CD4-positive, alpha-beta T cell treated with Interleukin-2 at 100 ng/mL for 4 hours (primary cell): ENCODE data around the gene DCAF11.
A peak's percentile ranks its signal among the peaks of the same experiment; 100 is the strongest.

Experiments
- DNase-seq: peaks from one replicate; pipeline ENCODE4 v3.0.0-alpha.2; 2020; ENCODE audit warnings: low spot score

The DCAF11 gene

DNA sequence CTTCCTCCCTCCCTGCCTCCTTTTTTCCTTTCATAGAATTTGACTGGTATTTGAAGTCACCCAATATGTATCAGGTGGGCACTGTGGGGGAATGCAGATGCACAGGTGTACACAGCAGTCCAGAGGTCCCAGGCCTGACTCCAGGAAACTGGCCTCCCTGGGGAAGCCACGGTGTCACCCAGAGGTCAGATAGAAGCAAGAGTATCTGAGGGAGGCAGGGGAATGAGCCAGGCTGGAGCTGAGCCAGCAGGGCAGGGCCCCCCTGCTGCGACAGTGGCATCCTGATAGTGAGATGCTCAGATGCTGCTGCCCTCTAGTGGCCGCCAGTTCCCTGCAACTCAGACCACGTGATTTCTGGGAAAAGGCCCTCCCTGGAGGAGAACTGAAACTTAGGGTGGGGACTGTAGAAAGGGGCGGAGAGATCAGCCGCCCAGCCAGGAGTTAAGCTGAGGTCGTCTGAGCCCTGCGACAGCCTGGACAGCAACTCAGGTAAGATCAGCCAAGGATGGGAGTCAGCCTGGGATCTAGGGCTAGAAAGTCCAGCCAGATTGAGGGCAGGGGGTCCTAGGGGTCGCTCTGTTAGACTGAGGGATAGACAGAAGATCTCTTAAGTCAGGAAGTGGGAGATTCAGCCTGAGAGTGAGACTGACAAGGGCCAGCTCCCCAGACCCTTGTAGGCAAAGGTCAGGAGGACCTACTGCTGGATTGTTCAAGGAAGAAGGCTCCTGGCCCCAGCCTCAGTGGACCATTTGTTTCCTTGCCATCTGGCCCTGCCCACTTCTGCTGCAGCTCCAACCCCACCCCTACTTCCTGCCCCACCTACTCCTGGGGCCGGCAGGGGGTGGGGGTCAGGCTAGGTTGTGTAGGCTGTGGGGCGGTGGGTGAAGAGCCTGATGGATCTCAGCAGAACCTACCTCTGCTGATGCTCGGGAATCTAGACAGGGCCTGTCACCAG lies 46.5 kb downstream of the DCAF11 start, which contains the start of gene IRF9:
TSS of gene IRF9 (plus strand) at position 416 of the 955 bp plus-strand sequence. CDS start 880 bp downstream, outside the sequence.
- peak; percentile 99 for DNase-seq

GRCh38 chr14:24162093-24162492 lies 47.5 kb downstream of the DCAF11 start:
- DNase-seq: no peak

- DNase-seq: no peak
Measured at GRCh38 chr14:24164518-24164991, 50.0 kb downstream of the DCAF11 start.

DNA sequence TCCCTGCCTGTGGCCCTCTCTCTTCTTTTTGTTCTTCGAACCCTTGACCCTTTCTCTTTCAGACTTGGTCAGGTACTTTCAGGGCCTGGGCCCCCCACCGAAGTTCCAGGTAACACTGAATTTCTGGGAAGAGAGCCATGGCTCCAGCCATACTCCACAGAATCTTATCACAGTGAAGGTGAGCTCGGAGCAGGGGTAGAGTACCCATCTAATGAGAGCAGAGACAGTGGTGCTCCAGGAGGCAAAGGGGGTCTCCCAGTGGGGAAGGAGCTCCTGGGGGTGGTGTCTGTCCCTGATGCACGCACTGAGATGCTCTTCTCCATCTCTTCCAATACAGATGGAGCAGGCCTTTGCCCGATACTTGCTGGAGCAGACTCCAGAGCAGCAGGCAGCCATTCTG lies 51.2 kb downstream of the DCAF11 start:
- DNase-seq: no peak

DNA sequence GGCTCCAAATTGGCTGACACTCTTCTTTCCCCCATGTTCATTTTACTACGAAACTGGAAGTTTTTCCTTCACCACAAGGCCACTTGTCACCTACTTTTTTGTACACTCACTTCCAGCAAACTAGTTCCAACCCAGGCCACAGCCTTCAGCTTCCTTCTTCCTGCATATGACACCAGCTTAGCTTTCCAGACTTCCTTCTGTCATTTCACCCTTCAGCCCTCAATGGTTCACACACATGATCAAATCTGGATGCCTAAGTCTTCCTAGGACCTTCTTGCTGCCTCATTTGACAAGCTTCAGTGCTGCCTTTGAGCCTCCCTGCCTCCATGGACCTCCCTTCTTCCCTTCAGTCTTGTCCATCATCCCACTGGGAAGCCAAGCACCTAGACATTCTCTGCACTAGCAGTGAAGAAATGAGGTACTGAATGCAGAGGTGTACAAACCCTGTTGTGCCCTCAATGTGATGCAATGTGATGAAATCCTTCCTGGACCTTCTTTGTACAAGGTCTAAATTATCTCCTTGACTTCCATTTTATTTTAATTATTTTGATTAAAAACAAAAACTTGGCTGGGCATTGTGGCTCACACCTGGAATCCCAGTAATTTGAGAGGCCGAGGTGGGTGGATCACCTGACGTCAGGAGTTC lies 53.0 kb downstream of the DCAF11 start:
- no peak for DNase-seq

DNA sequence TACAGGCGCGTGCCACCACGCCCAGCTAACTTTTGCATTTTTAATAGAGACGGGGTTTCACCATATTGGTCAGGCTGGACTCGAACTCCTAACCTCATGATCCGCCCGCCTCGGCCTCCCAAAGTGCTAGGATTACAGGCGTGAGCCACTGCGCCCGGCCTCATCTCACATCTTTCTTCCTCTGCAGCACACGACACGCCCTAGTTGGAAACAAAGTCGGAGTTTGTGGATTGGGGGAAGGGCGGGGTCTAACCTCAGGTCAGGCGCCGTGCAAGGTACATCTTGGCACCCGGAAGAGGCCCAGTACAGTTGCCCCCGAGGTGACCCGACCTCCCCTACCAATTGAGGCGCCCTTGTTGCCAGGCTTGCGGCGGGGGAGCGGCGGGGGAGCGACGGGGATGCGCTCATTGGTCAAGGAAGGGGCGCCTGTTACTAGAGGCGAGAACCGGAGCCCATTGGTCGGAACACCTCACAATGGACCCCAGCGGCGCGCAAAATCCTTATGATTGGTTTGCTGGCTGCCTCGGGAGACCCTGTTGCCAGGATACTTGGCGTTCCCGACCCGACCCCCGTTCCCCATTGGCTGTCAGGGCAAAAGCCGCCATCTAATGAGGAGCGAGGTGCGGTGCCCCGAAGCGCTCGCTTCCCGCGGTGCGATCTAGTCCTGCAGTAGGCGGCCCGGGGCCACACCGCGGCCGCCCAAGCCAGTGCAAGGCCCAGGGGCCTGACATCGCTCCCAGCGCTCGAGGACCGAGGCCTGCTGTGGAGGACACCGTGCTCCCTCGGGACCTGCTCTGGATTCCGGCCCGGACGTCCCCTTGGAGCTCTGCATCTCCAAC lies 57.1 kb downstream of the DCAF11 start, which contains the start of gene REC8:
TSS of gene REC8 (plus strand) at position 659 of the 839 bp plus-strand sequence. CDS start 473 bp downstream, outside the sequence.
- DNase-seq: peak; percentile 57

DNA sequence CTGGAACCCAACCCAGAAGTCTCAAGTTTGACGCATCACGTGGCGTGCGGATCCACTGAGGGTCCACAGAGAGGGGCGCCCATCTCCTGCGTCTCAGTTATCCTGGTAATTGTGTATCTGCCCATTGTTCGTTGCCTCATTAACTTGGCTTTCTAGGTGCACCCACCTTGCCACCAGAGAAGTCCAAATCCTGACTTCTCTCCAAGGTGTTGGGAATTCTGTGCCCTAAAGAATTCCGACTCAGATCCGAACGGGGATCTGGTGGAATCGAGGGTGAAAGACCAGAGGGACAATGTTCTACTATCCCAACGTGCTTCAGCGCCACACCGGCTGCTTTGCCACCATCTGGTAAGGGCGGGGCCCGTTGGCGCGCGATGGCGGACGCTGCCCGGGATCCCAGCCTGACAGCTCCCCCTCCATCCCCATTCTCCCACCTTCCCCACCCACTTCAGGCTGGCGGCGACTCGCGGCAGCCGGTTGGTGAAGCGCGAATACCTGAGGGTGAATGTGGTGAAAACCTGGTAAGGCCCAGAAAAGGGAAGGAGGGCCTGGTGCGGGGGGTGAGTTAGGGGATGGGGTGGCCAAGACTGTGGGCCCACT lies 57.8 kb downstream of the DCAF11 start:
- no peak for DNase-seq

DNA sequence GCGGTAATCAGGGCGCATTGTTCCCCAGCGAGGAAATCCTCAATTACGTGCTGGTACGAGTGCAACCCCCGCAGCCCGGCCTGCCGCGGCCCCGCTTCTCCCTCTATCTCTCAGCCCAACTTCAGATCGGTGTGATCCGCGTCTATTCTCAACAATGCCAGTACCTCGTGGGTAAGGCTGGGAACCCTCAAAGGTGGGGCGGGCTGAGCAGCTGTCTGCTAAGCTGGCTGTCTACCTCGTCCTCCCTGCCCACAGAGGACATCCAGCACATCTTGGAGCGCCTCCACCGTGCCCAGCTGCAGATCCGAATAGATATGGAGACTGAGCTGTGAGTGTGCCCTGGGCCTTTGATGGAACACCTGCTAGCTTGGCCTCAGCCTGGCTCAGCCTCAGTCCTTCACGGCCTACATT lies 58.3 kb downstream of the DCAF11 start:
- DNase-seq: no peak
